Measurements from ENCODE around the gene PSMD5.

PSMD5 gene

GRCh38 chr9:120874226-120875194 is 31.8 kb upstream of the PSMD5 start:
- no peak for DNase-seq

DNA sequence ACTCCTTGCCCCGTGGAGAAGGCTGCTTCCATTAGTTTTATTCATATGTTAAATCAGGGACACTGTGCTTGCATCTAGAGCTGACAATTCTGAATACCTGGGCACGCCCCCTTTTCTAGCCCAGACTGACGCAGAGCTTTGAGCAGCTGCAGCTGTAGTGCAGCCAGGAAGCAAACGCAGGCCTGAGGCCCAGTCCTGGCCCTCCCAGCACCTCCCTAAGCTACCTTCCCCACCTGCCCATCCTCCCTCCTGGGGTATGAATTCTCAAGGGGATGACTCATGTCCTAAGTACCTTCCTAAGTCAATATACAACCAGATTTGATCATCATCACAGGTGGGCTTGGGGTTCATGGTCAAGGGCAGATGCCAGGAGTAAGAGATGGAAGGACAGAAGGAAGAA is 30.8 kb upstream of the PSMD5 start:
- DNase-seq = no peak

GRCh38 chr9:120872791-120873502 is 30.2 kb upstream of the PSMD5 start:
- no peak for DNase-seq

DNA sequence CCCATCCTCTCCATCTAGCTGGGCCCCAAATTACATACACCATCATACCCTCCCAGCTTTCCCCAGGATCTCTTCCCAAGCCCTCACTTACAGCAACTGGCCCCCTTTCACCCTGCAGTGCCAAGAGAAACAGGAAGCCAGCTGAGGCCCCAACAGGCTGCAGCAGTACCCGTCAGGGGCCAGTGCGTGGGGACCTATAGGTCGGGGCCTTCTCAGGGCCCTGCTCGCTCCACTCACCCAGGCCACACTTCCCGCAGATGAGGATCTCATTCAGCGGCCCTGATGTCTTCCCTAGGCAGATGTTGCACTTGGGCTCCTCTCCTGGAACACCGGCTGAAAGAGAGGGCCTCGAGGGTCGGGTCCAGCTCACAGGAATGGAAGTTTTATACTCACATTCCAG is 27.5 kb upstream of the PSMD5 start:
- DNase-seq = no peak

DNA sequence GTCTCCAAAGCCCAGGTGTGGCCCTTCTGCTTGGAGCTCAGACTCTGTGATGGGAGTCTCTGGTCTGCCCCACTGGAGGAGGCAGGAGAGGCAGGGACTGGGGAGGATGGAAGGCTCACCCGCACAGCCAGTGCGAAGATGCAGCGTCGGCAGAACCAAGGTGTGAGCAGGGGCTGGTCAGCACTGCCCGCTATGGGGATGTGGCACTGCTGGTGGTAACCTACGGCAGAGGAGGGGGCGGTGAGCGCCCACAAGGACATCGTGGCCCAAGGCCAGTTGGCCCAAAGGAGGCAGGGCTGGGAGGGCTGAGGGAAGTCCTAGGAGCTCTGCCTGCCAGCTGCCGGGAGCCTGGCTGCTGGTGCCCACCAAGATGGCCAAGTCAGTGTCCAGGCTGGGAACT is 27.0 kb upstream of the PSMD5 start:
- no peak for DNase-seq

- DNase-seq = no peak
These were observed 26.6 kb upstream of the PSMD5 start for GRCh38 chr9:120869360-120869687.

DNA sequence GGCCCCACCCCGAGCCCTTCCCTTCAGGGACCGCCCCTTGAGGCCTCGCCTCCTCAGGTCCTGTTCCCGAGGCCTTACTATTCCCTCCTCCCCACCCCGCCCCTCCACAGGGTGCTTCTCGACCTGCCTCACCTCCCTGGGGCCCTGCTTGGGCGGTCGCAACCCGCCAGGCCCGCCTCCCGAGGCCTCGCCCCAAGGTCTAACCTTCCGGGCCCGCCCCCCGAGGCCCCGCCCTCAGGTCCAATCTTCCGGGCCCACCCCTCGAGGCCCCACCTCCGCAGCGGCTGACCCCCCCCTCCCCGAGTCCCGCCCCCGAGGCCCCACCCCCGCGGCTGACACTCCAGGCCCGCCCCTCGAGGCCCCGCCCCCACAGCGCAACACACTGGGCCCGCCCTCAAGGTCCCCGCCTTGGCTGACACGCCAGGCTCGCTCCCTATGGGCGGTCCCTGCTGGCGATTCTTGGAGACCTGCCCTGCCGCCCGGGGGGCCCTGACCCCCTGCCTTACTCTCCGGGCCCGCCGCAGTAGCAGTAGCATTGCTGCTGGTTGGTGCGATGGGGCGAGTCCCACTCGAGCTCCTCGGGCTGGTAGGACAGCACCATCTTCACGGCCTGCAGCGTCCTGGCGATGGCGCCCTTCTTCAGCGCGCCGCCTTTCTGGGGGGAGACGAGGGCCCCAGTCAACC is 26.1 kb upstream of the PSMD5 start:
- DNase-seq = peak; percentile 65

DNA sequence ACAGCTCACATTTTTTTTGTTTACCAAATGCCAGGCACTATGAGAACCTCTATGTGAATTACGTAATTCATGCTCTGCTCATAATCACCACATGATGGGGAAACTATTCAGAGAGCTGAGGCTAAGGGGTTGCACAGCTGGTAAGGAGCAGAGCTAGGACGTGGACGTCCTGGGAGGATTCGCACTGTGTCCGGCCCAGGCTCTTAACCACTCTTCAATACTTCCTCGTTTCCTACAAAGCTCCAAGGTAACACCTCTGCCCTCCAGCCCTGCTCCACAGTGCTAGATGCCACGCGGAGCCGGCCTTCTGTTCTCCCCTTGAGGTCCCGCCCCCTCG is 25.6 kb upstream of the PSMD5 start:
- DNase-seq = no peak

DNA sequence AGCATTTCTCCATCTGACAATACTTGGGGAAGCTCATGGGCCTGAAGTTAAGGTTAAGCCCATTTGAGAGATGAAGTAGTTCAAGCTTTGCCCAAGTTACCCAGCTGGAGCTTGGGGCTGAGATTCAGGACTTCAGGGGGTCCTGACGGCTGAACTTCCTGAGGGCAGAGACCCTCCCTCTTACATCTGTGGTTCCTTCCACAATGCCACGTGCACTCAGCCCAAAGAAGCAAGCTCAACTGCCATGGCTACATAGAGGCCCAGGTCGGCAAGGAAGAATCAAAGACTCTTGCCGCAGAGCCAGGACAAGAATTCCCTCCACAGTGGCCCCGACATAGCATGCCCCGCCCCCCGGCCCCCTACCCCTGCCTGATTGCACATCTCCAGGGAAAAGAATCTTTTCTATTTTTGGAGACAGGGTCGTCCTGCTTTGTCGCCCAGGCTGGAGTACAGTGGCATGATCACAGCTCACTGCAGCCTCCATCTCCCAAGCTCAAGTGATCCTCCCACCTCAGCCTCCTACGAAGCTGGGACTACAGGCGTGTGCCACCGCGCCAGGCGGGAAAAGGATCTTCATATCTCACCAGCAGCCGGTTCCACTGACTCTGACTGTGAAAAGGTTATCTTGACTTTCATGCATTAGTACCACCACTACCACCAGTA is 25.1 kb upstream of the PSMD5 start:
- DNase-seq = no peak

- no peak for DNase-seq
These were observed 23.9 kb upstream of the PSMD5 start for GRCh38 chr9:120866651-120867050.

DNA sequence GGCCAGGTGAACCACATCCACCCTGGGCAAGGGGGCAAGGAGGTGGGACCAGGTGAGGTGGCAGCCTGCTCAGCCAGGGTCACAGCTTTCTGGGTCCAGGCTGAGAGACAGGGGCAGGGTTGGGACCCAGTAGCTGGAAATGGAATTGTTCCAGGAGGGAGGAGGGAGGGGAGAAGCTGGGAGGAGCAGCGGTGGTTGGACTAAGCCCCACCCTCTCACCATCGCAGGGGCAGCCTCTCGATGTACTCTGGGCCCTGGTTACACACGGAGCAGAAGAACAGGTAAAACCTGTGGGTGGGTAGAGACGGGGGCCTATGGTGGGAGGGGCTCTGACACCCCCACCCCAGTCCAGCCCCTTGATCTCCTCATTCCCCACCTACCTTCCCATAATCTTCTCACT is 23.1 kb upstream of the PSMD5 start:
- DNase-seq = no peak

- no peak for DNase-seq
These were observed 22.5 kb upstream of the PSMD5 start for GRCh38 chr9:120865176-120865575.

DNA sequence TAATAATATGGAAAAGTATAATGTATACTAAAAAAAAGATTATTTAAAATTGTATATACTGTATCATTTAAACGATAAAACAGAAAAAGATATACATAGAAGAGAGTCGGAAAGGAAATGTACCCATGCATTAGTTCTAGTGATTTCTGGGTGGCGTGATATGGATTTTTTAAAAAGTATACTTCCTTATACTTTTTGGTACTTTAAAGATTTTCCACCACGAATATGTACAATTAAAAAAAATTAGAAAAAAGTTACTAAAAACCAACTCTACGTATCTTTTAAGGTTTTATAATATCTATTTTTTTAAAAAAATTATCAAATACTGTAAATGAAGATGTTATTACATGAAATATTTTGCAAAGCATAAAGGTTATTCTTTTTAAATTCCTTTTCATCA is 22.0 kb upstream of the PSMD5 start:
- DNase-seq = no peak

DNA sequence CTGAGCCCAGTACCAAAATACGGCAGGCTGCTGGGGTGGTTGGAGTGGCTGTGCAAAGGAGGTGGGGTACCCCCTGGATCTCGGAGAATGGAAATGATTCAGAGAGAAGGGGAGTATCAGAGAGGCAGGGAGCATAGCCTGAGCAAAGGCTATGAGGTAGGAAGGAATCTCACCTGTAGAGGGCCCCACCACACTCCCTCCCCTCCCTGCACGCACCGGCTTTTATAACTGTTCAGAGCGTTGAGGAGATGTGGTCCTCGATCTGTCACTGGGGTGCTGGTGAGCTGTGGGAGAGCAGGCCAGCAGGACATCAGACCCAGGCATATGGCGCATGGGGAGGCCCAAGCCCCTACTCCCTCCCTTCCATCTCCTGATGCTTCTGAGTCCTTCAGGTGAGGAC is 21.1 kb upstream of the PSMD5 start:
- DNase-seq = no peak

GRCh38 chr9:120862452-120862851 is 19.7 kb upstream of the PSMD5 start:
- no peak for DNase-seq

DNA sequence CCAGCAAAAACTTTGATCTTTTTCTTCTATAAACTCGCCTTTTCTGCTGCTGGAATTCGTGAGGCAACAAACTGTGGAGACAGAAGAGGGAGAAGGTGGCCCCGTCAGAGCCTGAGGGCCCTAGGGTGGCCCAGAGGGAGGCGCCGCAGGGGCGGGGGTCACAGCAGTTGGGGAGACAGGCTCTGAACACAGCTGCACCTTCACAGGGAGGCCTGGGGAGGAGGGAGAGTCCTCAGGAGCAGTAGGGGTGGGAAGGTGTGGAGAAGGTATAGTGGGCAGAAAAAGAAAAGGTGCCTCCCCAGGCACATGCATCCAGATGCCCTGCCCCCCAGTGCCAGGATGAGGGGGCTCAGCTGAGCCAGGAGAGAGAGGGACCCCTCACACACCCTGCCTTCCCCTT is 19.2 kb upstream of the PSMD5 start:
- DNase-seq = no peak

- no peak for DNase-seq
These were observed 17.4 kb upstream of the PSMD5 start for GRCh38 chr9:120860083-120860482.

- DNase-seq = peak; percentile 14
These were observed 16.6 kb upstream of the PSMD5 start for GRCh38 chr9:120859361-120859760.

- DNase-seq = no peak
These were observed 15.2 kb upstream of the PSMD5 start for GRCh38 chr9:120857902-120858301.

DNA sequence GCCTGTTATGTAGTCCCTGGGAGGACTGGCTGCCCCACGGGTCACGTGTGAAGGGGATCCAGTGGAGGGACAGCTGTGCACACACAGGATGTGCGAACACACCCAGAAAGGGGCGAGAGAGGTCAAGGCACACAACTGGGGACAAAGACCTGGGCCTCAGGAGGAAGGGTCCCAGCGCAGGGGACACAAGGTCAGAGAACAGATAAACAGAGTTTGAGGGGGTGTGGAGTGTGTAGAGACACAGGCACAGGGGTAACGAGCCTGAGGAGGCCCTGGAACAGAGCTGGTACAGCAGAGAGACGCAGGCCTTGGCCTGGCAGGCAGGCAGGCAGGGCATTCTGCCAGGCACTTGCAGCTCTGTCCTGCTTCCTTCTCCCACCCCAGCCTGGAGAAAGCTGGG is 14.8 kb upstream of the PSMD5 start:
- DNase-seq = no peak

DNA sequence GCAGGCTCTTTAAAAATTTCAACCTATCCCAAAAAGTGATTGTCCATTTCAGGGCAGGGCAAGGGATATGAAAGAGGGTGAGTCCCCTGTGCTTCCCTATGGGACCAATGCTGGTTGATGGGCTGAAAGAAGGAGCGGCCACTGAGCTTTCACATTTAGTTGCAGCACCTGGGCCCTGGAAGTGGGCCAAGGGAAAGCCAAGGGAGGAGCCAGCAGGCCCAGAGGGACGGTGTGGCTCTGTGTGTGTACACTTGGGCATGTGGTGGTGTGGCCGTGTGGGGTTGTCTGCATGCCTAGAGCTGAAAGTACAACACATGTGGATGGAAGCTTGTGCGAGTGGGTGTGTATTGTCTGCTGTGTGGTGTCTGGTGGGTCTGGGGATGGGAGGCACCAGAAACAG is 14.0 kb upstream of the PSMD5 start:
- no peak for DNase-seq

- DNase-seq = peak; percentile 37
These were observed 13.3 kb upstream of the PSMD5 start for GRCh38 chr9:120855827-120856670.
